Measurements from ENCODE around the gene PPP2CA.
"Not testable (repeated sequence)": the region's sequence is repeated elsewhere in the genome, so short reads cannot be mapped to it uniquely, and the experiment has no call there.

PPP2CA gene

GRCh38 chr5:134215757-134216156, 10.1 kb downstream of the PPP2CA start:
- TF ChIP-seq CTCF (IDR thresholded peaks at IDR 0.05; ENCODE audit: borderline replicate concordance, control extremely low read depth, extremely low read depth, insufficient read depth, missing control alignments), result no peak
- DNase-seq (ENCODE audit: low spot score), result no peak
- in situ Hi-C loops (cut with MboI; ENCODE audit: low sequenced_read_pairs, unreplicated experiment), result no loop called here

GRCh38 chr5:134211263-134212031, 14.4 kb downstream of the PPP2CA start:
- DNase-seq (ENCODE audit: low spot score); in situ Hi-C loops (cut with MboI; ENCODE audit: low sequenced_read_pairs, unreplicated experiment): not testable (repeated sequence)

- no peak for TF ChIP-seq CTCF (IDR thresholded peaks at IDR 0.05; ENCODE audit: borderline replicate concordance, control extremely low read depth, extremely low read depth, insufficient read depth, missing control alignments)
- in situ Hi-C loops (cut with MboI; ENCODE audit: low sequenced_read_pairs, unreplicated experiment), result no loop called here
- DNase-seq (ENCODE audit: low spot score), result no peak
These were observed 16.2 kb downstream of the PPP2CA start for GRCh38 chr5:134209477-134210245.

- no peak for DNase-seq (ENCODE audit: low spot score)
- TF ChIP-seq CTCF (IDR thresholded peaks at IDR 0.05; ENCODE audit: borderline replicate concordance, control extremely low read depth, extremely low read depth, insufficient read depth, missing control alignments), result no peak
- in situ Hi-C loops (cut with MboI; ENCODE audit: low sequenced_read_pairs, unreplicated experiment), result no loop called here
These were observed 18.2 kb downstream of the PPP2CA start for GRCh38 chr5:134207696-134208095.

- in situ Hi-C loops (cut with MboI; ENCODE audit: low sequenced_read_pairs, unreplicated experiment), result no loop called here
- no peak for TF ChIP-seq CTCF (IDR thresholded peaks at IDR 0.05; ENCODE audit: borderline replicate concordance, control extremely low read depth, extremely low read depth, insufficient read depth, missing control alignments)
- no peak for DNase-seq (ENCODE audit: low spot score)
These were observed 19.2 kb downstream of the PPP2CA start for GRCh38 chr5:134206627-134207160.

GRCh38 chr5:134204575-134204974, 21.3 kb downstream of the PPP2CA start:
- TF ChIP-seq CTCF (IDR thresholded peaks at IDR 0.05; ENCODE audit: borderline replicate concordance, control extremely low read depth, extremely low read depth, insufficient read depth, missing control alignments), result no peak
- DNase-seq (ENCODE audit: low spot score), result no peak
- in situ Hi-C loops (cut with MboI; ENCODE audit: low sequenced_read_pairs, unreplicated experiment), result no loop called here

- TF ChIP-seq CTCF (IDR thresholded peaks at IDR 0.05; ENCODE audit: borderline replicate concordance, control extremely low read depth, extremely low read depth, insufficient read depth, missing control alignments), result no peak
- no peak for DNase-seq (ENCODE audit: low spot score)
- in situ Hi-C loops (cut with MboI; ENCODE audit: low sequenced_read_pairs, unreplicated experiment), result no loop called here
These were observed 22.2 kb downstream of the PPP2CA start for GRCh38 chr5:134203630-134204029.
